ENCODE data around the gene MED4. TPM values are rescaled to one million over a fixed set of nuclear protein-coding genes. Genes with fewer than 3 reads are reported as not detected.
A peak's percentile ranks its signal among the peaks of the same experiment; 100 is the strongest.

MED4 gene
- total RNA-seq, 2 experiments from 2014 or later: 53.6 to 57.2 TPM

DNA sequence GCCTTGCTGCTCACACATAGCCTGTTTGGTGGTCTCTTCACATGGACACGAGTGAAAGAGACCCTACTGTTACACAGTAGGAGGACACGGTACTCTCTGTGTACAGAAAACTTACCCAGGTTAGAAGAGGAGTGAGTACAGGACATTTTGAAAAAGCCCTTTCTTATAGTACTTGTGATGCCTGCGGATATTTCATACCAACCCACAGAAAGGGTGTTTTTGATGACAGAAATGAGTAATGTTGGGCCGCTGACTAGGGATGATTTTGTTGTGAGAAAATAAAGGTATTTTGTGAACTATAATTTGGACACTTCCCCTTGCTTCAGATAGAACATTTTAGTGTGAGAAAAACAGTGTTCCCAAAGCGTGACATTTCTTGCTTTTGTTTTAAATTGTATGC lies 39.2 kb downstream of the MED4 start:
- Mint-ChIP-seq H3K4me1 (ENCODE audit: low read depth) (no peaks in the 10 kb centered on the region), H3K36me3 (ENCODE audit: low read depth) (peaks cover 24% of the 10 kb centered on the region), H3K27ac (peak overlapping the region; percentile 18), H3K27me3 (no peaks in the 10 kb centered on the region), H3K4me3 (no peak overlapping the region), H3K9me3 (no peaks in the 10 kb centered on the region)
- ChIA-PET CTCF (interaction anchor here (1.7 kb wide), 1 partner anchor 17 kb away, joined by 6 read pairs; the partner anchor contains the start of gene NUDT15), POLR2A (no interaction called here)
- DNase-seq: no peak
- TF ChIP-seq, protein P1, sequence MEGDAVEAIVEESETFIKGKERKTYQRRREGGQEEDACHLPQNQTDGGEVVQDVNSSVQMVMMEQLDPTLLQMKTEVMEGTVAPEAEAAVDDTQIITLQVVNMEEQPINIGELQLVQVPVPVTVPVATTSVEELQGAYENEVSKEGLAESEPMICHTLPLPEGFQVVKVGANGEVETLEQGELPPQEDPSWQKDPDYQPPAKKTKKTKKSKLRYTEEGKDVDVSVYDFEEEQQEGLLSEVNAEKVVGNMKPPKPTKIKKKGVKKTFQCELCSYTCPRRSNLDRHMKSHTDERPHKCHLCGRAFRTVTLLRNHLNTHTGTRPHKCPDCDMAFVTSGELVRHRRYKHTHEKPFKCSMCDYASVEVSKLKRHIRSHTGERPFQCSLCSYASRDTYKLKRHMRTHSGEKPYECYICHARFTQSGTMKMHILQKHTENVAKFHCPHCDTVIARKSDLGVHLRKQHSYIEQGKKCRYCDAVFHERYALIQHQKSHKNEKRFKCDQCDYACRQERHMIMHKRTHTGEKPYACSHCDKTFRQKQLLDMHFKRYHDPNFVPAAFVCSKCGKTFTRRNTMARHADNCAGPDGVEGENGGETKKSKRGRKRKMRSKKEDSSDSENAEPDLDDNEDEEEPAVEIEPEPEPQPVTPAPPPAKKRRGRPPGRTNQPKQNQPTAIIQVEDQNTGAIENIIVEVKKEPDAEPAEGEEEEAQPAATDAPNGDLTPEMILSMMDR (IDR thresholded peaks at IDR 0.05): no peak
- intact Hi-C loops (cut with micrococcal nuclease): no loop called here
- ATAC-seq: no peak

DNA sequence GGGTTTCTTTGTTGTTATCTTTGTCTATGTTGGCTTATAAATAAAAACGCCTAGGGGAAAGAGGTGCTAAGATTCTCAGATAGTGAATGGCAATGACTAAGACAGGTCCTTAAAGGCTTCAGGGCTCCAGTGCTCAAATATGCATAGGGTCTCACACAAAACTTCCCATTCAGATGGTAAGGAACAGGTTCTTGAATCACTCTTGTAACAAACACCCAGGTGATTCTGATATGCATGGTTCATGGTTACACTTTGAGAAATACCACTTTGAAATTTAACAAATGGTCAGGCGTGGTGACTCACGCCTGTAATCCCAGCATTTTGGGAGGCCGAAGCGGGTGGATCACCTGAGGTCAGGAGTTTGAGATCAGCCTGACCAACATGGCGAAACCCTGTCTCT lies 40.3 kb downstream of the MED4 start:
- H3K4me3 Mint-ChIP-seq: no peak overlapping the region
- no peaks in the 10 kb centered on the region for H3K4me1 Mint-ChIP-seq (ENCODE audit: low read depth)
- ChIA-PET CTCF (interaction anchor here (1.0 to 1.7 kb wide), 2 partner anchors 16 to 25 kb away, joined by 3 to 6 read pairs; partner anchors contain the start of gene NUDT15), POLR2A (no interaction called here)
- DNase-seq: no peak
- no peak for ATAC-seq
- TF ChIP-seq, protein P1 (IDR thresholded peaks at IDR 0.05): no peak
- intact Hi-C loops (cut with micrococcal nuclease): no loop called here
- no peaks in the 10 kb centered on the region for H3K27me3 Mint-ChIP-seq
- H3K27ac Mint-ChIP-seq: no peak overlapping the region
- no peaks in the 10 kb centered on the region for H3K9me3 Mint-ChIP-seq
- H3K36me3 Mint-ChIP-seq (ENCODE audit: low read depth): peaks cover 26% of the 10 kb centered on the region

DNA sequence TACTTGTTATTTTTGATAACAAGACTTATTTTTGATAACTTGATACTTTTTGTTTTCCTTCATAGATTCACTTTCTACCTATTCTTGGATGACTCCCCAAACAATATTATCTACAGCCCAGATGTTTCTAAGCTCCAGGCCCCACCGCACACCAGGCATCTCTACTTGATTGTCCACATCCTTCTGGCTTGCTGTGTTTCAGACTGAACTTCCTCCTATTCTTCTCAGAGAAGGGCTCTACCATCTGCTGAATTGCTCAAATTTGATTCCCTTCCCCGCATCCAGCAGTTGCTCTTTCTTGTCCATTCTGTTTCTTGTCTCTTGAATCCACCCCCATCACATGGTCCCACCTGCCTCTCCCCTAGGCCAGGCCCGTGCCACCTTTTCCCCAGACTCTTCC lies 44.4 kb downstream of the MED4 start:
- TF ChIP-seq, protein P1 (IDR thresholded peaks at IDR 0.05): no peak
- ChIA-PET CTCF (interaction anchor here (0.5 to 3.3 kb wide), 2 partner anchors 13 to 86 kb away, joined by 3 to 15 read pairs; partner anchors contain the start of gene NUDT15), POLR2A (interaction anchor here (1.0 to 1.5 kb wide), 3 partner anchors 12 to 23 kb away, joined by 3 to 5 read pairs (median 3); partner anchors contain the start of gene NUDT15)
- H3K27ac Mint-ChIP-seq: no peak overlapping the region
- no peak for DNase-seq
- intact Hi-C loops (cut with micrococcal nuclease): no loop called here
- no peak overlapping the region for H3K4me3 Mint-ChIP-seq
- H3K36me3 Mint-ChIP-seq (ENCODE audit: low read depth): peaks cover 31% of the 10 kb centered on the region
- ATAC-seq: no peak
- H3K27me3 Mint-ChIP-seq: no peaks in the 10 kb centered on the region
- H3K4me1 Mint-ChIP-seq (ENCODE audit: low read depth): no peaks in the 10 kb centered on the region
- H3K9me3 Mint-ChIP-seq: no peaks in the 10 kb centered on the region

DNA sequence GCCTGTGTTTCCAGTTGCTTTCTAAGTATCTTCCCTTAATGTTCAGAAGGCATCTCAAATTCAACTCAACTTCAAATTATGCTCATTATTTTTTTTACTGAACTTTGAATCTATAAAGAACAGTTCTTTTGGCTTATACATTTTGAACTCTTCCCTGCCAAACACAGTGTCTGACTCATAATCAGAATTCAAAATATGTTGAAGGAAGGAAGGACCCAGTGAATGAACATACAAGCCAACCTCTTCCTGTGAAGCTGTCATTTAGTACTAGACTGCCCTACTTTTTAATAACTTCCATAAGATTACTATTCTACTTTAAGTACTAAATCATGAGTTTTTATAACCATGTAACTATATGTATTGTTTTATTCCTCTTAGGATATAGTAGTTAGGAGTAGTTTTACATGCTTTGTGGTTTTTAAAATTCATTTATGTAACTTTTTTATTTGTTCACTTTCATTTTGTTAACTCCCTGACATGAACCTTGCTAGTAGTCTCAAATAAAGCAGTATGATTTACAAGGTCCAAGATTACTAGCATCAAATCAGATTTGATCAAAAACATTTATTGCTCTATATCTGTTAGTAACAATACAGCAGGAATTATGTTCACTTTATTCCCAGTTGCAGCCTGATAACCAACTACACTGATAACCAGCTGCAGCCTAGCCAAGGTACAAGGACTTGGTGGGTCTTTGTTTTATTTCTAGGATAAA lies 51.0 kb downstream of the MED4 start:
- ATAC-seq: peak; percentile 88
- Mint-ChIP-seq H3K4me3 (no peak overlapping the region), H3K9me3 (no peaks in the 10 kb centered on the region), H3K4me1 (ENCODE audit: low read depth) (peaks cover 34% of the 10 kb centered on the region), H3K27ac (peak overlapping the region; percentile 85), H3K36me3 (ENCODE audit: low read depth) (peaks cover 36% of the 10 kb centered on the region), H3K27me3 (no peaks in the 10 kb centered on the region)
- intact Hi-C loops (cut with micrococcal nuclease): no loop called here
- DNase-seq: no peak
- TF ChIP-seq, protein P1 (IDR thresholded peaks at IDR 0.05): no peak
- ChIA-PET POLR2A (interaction anchor here (0.7 to 1.2 kb wide), 2 partner anchors 55 to 1762 kb away, joined by 3 to 4 read pairs; no protein-coding TSS in a partner anchor), CTCF (interaction anchor here (0.7 to 1.4 kb wide), 3 partner anchors 23 to 1213 kb away, joined by 3 to 6 read pairs (median 5); partner anchors contain the start of gene MED4)

DNA sequence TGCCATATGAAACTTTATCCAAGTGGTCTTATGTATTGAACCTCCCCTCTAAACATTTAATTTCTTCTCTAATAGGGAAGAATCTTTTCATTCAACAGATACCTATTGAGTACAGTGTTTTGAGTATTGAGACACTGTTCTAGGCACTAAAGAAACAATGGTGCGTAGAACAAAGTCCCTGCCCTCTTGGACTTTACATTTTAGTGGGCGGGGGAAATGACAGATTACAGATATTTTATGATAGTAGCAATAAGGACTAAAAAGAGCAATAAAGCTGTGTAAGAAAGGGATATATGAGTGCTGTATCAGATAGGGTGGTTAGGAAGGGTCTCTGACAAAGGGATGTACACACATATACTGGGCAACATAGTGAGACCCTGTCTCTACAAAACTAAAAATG lies 52.0 kb downstream of the MED4 start:
- CTCF ChIA-PET: interaction anchor here (0.7 to 1.4 kb wide), 3 partner anchors 24 to 1212 kb away, joined by 3 to 6 read pairs (median 5); partner anchors contain the start of gene MED4
- no peaks in the 10 kb centered on the region for H3K9me3 Mint-ChIP-seq
- peak overlapping the region; percentile 85 for H3K27ac Mint-ChIP-seq
- no peak overlapping the region for H3K4me3 Mint-ChIP-seq
- no peak for DNase-seq
- H3K4me1 Mint-ChIP-seq (ENCODE audit: low read depth): peaks cover 39% of the 10 kb centered on the region
- no peaks in the 10 kb centered on the region for H3K27me3 Mint-ChIP-seq
- TF ChIP-seq, protein P1 (IDR thresholded peaks at IDR 0.05): no peak
- intact Hi-C loops (cut with micrococcal nuclease): no loop called here
- no peak for ATAC-seq
- POLR2A ChIA-PET: interaction anchor here (1.2 kb wide), 1 partner anchor 56 kb away, joined by 4 read pairs; no protein-coding TSS in a partner anchor
- H3K36me3 Mint-ChIP-seq (ENCODE audit: low read depth): peaks cover 35% of the 10 kb centered on the region

Data from activated CD8-positive, alpha-beta T cell treated with anti-CD3 and anti-CD28 coated beads for 36 hours (primary cell).